WTC11 (cell line): ENCODE measurements around the gene KCNK4. TPM values are rescaled to one million over a fixed set of nuclear protein-coding genes. Genes with fewer than 3 reads are reported as not detected.

ENCODE experiments used
- ATAC-seq: fragments of 200-7000 bp; cut with Tn5 transposase; 2 replicates; pipeline ENCODE4 v1.10.0; 2021; ENCODE audit warnings: mild to moderate bottlenecking, moderate library complexity
- CTCF ChIA-PET: fragments of 300-600 bp; sonication (Branson Sonifier 250); formaldehyde crosslinking; loops from one replicate; lab custom pipeline; 2021; ENCODE audit warnings: antibody characterized with exemption; lab: Charles Lee
- POLR2A ChIA-PET: fragments of 350-600 bp; sonication (Branson Sonifier 250); formaldehyde crosslinking; loops from one replicate; lab custom pipeline; 2021; ENCODE audit warnings: antibody characterized with exemption; lab: Charles Lee
- DNase-seq: peaks from one replicate; pipeline ENCODE4 v3.0.0; 2021; ENCODE audit warnings: low spot score
- H3K27ac Mint-ChIP-seq: 2 replicates; pipeline ENCODE4 v1.8.0; 2021; ENCODE audit warnings: mixed read lengths
- H3K27me3 Mint-ChIP-seq: 2 replicates; pipeline ENCODE4 v1.8.0; 2021; ENCODE audit warnings: low read depth, mild to moderate bottlenecking, moderate library complexity, mixed read lengths
- H3K36me3 Mint-ChIP-seq: 2 replicates; pipeline ENCODE4 v1.8.0; 2021; ENCODE audit warnings: mixed read lengths
- H3K4me1 Mint-ChIP-seq: 2 replicates; pipeline ENCODE4 v1.8.0; 2022; ENCODE audit warnings: mixed read lengths
- H3K4me3 Mint-ChIP-seq: 2 replicates; pipeline ENCODE4 v1.8.0; 2021; ENCODE audit warnings: mild to moderate bottlenecking, moderate library complexity, mixed read lengths
- H3K9me3 Mint-ChIP-seq: 2 replicates; pipeline ENCODE4 v1.8.0; 2021; ENCODE audit warnings: mixed read lengths
- AR ChIP-seq: fragments of 250-450 bp; sonication (Bioruptor Pico); IDR thresholded peaks from 2 replicates; pipeline ENCODE4 v1.9.0; 2021; ENCODE audit warnings: mild to moderate bottlenecking
- ATF6 ChIP-seq: sonication (generic); formaldehyde crosslinking; IDR thresholded peaks from 2 replicates; pipeline ENCODE4 v1.8.1; 2023; ENCODE audit warnings: mild to moderate bottlenecking, missing genetic modification reagents
- ELF4 ChIP-seq: sonication (generic); formaldehyde crosslinking; IDR thresholded peaks from 2 replicates; pipeline ENCODE4 v1.8.1; 2022; ENCODE audit warnings: low read depth, mild to moderate bottlenecking, moderate library complexity, missing genetic modification reagents
- FOXK1 ChIP-seq: sonication (generic); formaldehyde crosslinking; IDR thresholded peaks from 2 replicates; pipeline ENCODE4 v1.8.0; 2022; ENCODE audit warnings: mild to moderate bottlenecking, moderate library complexity, missing genetic modification reagents
- FOXP4 ChIP-seq: sonication (generic); formaldehyde crosslinking; IDR thresholded peaks from 2 replicates; pipeline ENCODE4 v1.8.0; 2022; ENCODE audit warnings: mild to moderate bottlenecking, missing genetic modification reagents
- HMGA2 ChIP-seq: fragments of 250-450 bp; sonication (Bioruptor Pico); IDR thresholded peaks from 2 replicates; pipeline ENCODE4 v1.4.0; 2021; ENCODE audit warnings: mild to moderate bottlenecking, moderate library complexity
- RELA ChIP-seq: sonication (generic); formaldehyde crosslinking; IDR thresholded peaks from 2 replicates; pipeline ENCODE4 v1.8.1; 2022; ENCODE audit warnings: missing genetic modification reagents, mild to moderate bottlenecking, borderline replicate concordance
- RORB ChIP-seq: fragments of 250-450 bp; sonication (Bioruptor Pico); IDR thresholded peaks from 2 replicates; pipeline ENCODE4 v1.9.0; 2021; ENCODE audit warnings: mild to moderate bottlenecking
- ZBTB21 ChIP-seq: sonication (generic); formaldehyde crosslinking; IDR thresholded peaks from 2 replicates; pipeline ENCODE4 v1.8.1; 2023; ENCODE audit warnings: mild to moderate bottlenecking, missing genetic modification reagents, borderline replicate concordance
- ZBTB43 ChIP-seq: sonication (generic); formaldehyde crosslinking; IDR thresholded peaks from 2 replicates; pipeline ENCODE4 v1.8.1; 2023; ENCODE audit warnings: mild to moderate bottlenecking, missing genetic modification reagents
- ZNF138 ChIP-seq: sonication (generic); formaldehyde crosslinking; conservative IDR thresholded peaks from 2 replicates; pipeline ENCODE4 v1.8.1; 2022; ENCODE audit warnings: mild to moderate bottlenecking, moderate library complexity, missing genetic modification reagents
- ZNF232 ChIP-seq: sonication (generic); formaldehyde crosslinking; IDR thresholded peaks from 2 replicates; pipeline ENCODE4 v1.8.0; 2022; ENCODE audit warnings: mild to moderate bottlenecking, missing genetic modification reagents
- ZNF263 ChIP-seq: sonication (generic); formaldehyde crosslinking; IDR thresholded peaks from 2 replicates; pipeline ENCODE4 v1.8.1; 2022; ENCODE audit warnings: low read depth, mild to moderate bottlenecking, moderate library complexity, missing genetic modification reagents
- total RNA-seq: library from RNA; stranded (reverse); gene quantifications from 3 replicates; pipeline ENCODE4 v1.2.3, GENCODE V29; 2021
- TF ChIP-seq, protein P1 (sequence below): sonication (generic); formaldehyde crosslinking; IDR thresholded peaks from 2 replicates; pipeline ENCODE4 v1.8.1; 2022; ENCODE audit warnings: missing genetic modification reagents, borderline replicate concordance

Gene KCNK4
- total RNA-seq, 1 experiment from 2014 or later = 0.74 TPM

DNA sequence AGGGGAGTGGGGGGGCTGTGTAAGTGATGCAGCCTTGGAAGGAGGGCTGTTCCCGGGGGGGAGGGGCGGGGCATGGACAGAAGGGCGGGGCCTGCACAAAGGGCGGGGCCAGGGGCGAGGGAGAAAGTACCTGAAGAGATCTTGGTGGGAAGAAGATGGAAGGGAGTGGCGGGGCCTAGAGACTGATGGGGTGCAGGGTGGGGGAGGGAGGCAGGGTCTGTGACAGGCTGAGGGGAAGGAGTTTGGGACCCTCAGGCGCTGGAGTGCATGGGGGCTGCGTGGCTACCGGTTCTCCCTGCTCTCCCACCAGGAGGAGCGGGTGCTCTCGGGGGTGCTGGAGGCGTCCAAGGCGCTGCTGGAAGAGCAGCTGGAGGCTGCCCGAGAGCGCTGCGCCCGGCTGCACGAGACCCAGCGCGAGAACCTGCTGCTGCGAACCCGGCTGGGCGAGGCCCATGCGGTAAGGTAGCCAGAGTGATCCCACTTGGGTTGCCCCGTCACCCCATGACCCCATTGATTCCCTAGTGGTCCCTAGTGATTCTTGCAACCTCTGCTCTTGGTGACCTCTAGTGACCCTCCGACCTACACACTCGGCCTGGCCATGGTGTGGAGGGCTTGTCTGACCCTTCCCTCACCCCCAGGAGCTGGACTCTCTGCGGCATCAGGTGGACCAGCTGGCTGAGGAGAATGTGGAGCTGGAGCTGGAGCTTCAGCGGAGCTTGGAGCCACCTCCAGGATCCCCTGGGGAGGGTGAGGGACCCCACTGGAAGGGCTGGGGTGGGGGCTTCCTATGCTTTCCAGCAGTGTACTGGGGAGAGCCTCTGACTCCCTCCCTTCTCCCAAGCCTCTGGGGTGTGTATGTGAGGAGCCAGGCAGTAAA, 52.0 kb downstream of the KCNK4 start:
- H3K4me3 Mint-ChIP-seq = peak overlapping the region; percentile 69
- peaks cover 28% of the 10 kb centered on the region for H3K27me3 Mint-ChIP-seq
- ATAC-seq (peak; percentile 5), DNase-seq (no peak)
- CTCF ChIA-PET = interaction anchor here (0.6 to 13.9 kb wide), 33 partner anchors 10 to 481 kb away, joined by 3 to 437 read pairs (median 7); partner anchors contain the start of genes CATSPERZ, ESRRA, FKBP2 and PRDX5
- peaks cover 24% of the 10 kb centered on the region for H3K4me1 Mint-ChIP-seq
- POLR2A ChIA-PET = interaction anchor here (1.0 to 1.5 kb wide), 4 partner anchors 12 to 39 kb away, joined by 3 to 14 read pairs (median 6); partner anchors contain the start of genes ESRRA, PRDX5 and TRMT112
- H3K36me3 Mint-ChIP-seq = no peaks in the 10 kb centered on the region
- H3K9me3 Mint-ChIP-seq = no peaks in the 10 kb centered on the region
- H3K27ac Mint-ChIP-seq = no peak overlapping the region
- no peak for TF ChIP-seq ZNF232 (CRISPR knock-in tag)

- peaks cover 20% of the 10 kb centered on the region for H3K27me3 Mint-ChIP-seq
- TF ChIP-seq ATF6 = no peak
- ChIA-PET POLR2A (no interaction called here), CTCF (interaction anchor here (0.9 to 13.9 kb wide), 10 partner anchors 9 to 158 kb away, joined by 3 to 437 read pairs (median 34); partner anchors contain the start of genes CATSPERZ, PRDX5, STIP1 and TRMT112)
- DNase-seq (peak; percentile 70), ATAC-seq (no peak)
- H3K4me1 Mint-ChIP-seq = peaks cover 26% of the 10 kb centered on the region
- H3K27ac Mint-ChIP-seq = no peak overlapping the region
- H3K4me3 Mint-ChIP-seq = no peak overlapping the region
- no peaks in the 10 kb centered on the region for H3K9me3 Mint-ChIP-seq
- no peaks in the 10 kb centered on the region for H3K36me3 Mint-ChIP-seq
These were observed 52.9 kb downstream of the KCNK4 start for GRCh38 chr11:64343767-64344559.

- Mint-ChIP-seq H3K36me3 (no peaks in the 10 kb centered on the region), H3K27me3 (peaks cover 12% of the 10 kb centered on the region), H3K9me3 (no peaks in the 10 kb centered on the region), H3K4me1 (peaks cover 23% of the 10 kb centered on the region), H3K4me3 (no peak overlapping the region), H3K27ac (no peak overlapping the region)
- DNase-seq (no peak), ATAC-seq (no peak)
- CTCF ChIA-PET = interaction anchor here (0.9 to 13.9 kb wide), 5 partner anchors 8 to 344 kb away, joined by 3 to 437 read pairs (median 3); no protein-coding TSS in a partner anchor
- POLR2A ChIA-PET = no interaction called here
- TF ChIP-seq ZNF263 (CRISPR knock-in tag) = no peak
- TF ChIP-seq ZBTB43 (CRISPR knock-in tag) = no peak
- TF ChIP-seq FOXK1 (CRISPR knock-in tag) = no peak
- no peak for TF ChIP-seq AR
- no peak for TF ChIP-seq ZNF138
- no peak for TF ChIP-seq FOXP4 (CRISPR knock-in tag)
- TF ChIP-seq RELA = no peak
- TF ChIP-seq RORB = no peak
- no peak for TF ChIP-seq ZBTB21 (CRISPR knock-in tag)
- TF ChIP-seq HMGA2 (CRISPR knock-in tag) = no peak
- TF ChIP-seq ELF4 = no peak
- TF ChIP-seq, protein P1, sequence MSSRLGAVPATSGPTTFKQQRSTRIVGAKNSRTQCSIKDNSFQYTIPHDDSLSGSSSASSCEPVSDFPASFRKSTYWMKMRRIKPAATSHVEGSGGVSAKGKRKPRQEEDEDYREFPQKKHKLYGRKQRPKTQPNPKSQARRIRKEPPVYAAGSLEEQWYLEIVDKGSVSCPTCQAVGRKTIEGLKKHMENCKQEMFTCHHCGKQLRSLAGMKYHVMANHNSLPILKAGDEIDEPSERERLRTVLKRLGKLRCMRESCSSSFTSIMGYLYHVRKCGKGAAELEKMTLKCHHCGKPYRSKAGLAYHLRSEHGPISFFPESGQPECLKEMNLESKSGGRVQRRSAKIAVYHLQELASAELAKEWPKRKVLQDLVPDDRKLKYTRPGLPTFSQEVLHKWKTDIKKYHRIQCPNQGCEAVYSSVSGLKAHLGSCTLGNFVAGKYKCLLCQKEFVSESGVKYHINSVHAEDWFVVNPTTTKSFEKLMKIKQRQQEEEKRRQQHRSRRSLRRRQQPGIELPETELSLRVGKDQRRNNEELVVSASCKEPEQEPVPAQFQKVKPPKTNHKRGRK (CRISPR knock-in tag) = no peak
These were observed 53.7 kb downstream of the KCNK4 start for GRCh38 chr11:64344787-64345186.
